Fibroblast of mammary gland (primary cell): ENCODE results near the gene LRRK1.

Experiments used
- DNase-seq: peaks from one replicate; pipeline ENCODE4 v3.0.0-alpha.2; 2010; ENCODE audit warnings: low read depth
- H3K4me3 ChIP-seq: 2 replicates; pipeline ENCODE4 v1.5.1; 2011; ENCODE audit warnings: low read depth, mild to moderate bottlenecking, low read length, moderate library complexity; ENCODE audit not compliant: control insufficient read depth
- TF ChIP-seq, protein P1 (sequence below): conservative IDR thresholded peaks from 2 replicates; pipeline ENCODE4 v1.5.1; 2011; ENCODE audit warnings: low read depth, low read length, inconsistent platforms; ENCODE audit not compliant: control insufficient read depth, insufficient read depth

Gene LRRK1

DNA sequence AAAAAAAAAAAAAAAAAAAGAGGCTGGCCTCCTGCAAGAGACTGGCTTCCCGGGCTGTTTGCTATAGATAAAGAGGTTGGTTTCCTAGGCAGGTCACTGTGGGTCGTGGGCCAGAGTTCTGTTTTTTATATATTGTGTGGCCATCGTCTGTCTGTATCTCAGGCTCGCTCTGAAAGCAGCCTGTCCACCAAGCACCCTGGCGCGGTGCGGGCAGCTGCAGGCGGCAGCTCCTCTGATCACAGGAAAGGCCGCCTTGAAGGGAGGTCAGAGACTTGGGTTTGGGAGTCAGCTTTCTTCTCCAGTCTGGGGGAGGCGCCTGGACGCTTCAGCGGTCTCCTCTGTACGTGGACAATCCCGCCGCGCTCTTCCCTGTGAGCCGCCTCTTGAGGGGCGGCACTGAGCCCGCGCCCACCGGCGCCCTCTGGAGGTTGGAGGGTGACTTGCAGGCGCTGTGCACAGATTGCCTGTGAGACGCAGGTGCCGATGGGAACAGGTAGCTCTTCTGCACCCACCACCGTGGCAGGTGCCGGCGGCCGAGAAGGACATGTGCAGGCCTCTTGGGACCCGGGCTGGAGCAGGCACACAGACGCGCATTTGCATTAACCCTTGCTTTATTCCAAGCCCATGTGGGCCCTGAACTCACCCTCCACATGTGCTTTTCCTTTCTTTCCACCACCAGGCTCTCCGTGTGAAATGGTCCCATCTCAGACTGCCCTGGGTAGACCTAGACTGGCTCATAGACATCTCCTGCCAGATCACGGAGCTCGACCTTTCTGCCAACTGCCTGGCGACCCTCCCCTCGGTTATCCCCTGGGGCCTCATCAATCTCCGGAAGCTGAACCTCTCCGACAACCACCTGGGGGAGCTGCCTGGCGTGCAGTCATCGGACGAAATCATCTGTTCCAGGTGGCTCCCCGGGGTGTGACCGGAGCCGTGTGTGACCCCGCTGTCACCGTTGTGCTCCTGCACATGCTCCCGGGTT lies 89.3 kb downstream of the LRRK1 start:
- TF ChIP-seq, protein P1, sequence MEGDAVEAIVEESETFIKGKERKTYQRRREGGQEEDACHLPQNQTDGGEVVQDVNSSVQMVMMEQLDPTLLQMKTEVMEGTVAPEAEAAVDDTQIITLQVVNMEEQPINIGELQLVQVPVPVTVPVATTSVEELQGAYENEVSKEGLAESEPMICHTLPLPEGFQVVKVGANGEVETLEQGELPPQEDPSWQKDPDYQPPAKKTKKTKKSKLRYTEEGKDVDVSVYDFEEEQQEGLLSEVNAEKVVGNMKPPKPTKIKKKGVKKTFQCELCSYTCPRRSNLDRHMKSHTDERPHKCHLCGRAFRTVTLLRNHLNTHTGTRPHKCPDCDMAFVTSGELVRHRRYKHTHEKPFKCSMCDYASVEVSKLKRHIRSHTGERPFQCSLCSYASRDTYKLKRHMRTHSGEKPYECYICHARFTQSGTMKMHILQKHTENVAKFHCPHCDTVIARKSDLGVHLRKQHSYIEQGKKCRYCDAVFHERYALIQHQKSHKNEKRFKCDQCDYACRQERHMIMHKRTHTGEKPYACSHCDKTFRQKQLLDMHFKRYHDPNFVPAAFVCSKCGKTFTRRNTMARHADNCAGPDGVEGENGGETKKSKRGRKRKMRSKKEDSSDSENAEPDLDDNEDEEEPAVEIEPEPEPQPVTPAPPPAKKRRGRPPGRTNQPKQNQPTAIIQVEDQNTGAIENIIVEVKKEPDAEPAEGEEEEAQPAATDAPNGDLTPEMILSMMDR, result peak; percentile 91
- peak; percentile 78 for DNase-seq
- peak overlapping the region; percentile 48 for H3K4me3 ChIP-seq

DNA sequence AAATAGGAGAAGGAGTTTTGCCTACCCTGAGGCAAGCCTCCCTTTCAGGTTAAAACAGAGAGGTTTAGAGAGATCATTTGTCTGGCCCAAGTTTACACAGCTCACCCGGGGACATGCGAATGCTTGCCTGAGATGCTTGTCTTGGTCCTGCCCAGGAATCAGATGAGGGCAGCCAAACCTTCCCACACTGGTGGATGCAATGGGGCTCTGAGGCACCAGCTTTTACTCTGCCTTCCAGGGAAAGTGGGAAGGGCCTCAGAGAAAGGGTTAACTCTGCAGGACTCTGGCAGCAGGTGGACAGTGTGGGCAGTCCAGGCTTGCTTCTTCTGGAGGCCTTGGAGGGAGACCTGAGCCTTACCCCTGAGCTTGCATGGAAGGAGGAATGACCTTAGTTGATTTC lies 90.0 kb downstream of the LRRK1 start:
- H3K4me3 ChIP-seq, result no peak overlapping the region
- TF ChIP-seq, protein P1, result no peak
- DNase-seq, result no peak

DNA sequence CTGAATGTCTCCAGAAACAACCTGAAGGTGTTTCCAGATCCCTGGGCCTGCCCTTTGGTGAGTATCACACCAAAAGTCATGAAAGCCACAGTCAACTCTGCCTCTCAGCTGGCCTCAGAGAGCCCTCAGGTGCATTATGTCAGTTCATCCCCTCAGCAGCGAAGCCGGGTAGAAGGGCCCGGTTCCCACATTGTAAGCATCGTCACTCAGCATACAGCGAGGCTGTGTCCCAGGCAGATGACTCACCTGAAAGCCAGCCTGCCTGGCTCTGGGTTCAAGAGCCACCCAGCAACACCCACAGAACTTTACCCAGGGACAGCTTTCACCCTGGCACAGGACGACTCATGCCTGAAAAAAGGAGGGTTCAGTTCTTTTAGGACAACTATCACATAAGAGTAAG lies 91.6 kb downstream of the LRRK1 start:
- TF ChIP-seq, protein P1, result no peak
- DNase-seq, result no peak
- no peak overlapping the region for H3K4me3 ChIP-seq

GRCh38 chr15:101012326-101013200 lies 93.4 kb downstream of the LRRK1 start:
- DNase-seq, result no peak
- TF ChIP-seq, protein P1, result no peak
- no peak overlapping the region for H3K4me3 ChIP-seq

DNA sequence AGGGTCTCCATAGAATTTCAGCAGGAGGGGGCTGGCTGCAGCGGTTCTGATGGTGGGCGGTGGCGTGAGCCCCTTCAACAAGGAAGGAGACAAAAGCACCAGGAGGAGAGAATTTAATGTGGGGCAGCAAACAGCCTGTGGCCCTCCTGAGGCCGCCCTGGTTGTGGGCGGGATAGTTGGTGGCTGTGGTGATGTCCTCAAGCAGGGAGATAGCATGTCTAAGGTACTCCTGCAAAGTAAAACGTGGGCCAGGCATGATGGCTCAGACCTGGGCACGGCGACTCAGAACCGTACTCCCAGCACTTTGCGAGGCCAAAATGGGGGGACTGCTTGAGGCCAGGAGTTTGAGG lies 94.0 kb downstream of the LRRK1 start:
- no peak for DNase-seq
- TF ChIP-seq, protein P1, result no peak

DNA sequence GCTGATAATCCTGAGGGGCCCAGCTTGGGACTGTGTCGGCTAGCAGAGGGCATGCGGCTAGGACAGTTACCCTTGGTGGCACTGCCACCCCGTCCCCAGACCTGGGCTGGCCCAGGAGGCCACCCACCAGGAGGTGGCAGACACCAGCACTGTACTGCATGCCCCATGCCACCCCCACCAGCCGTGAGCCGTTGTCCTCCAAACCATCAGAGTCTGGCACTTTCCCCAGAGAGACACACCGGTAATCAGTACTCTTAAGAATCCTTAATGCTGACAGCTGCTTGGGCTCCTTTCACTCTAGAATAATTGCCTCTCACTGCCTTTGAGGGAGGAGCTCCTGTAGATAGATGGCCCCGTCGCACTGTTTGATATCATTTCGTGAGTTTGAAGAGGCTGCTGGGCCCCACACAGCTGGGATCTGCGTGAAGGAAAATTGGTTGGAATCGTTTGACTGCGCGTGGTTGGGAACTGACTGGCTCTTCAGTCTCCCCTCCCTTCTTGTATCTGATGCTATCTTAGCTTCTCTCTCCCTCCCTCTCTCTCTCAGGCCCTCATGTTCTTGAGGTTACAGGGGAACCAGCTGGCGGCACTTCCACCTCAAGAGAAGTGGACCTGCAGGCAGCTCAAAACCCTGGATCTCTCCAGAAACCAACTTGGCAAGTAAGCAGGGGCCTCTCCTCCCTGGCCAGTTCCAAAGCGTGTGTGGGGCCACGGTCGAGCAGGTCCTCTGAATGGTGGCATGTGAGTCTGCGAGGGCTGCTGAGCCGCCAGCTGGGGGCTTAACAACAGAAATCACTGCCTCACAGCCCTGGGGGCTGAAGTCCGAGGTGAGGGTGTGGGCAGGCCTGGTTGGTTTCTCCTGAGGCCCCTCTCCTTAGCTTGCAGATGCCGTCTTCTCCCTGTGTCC lies 94.9 kb downstream of the LRRK1 start:
- H3K4me3 ChIP-seq, result no peak overlapping the region
- no peak for DNase-seq
- TF ChIP-seq, protein P1, result no peak

More for the DNA sequence above, 94.0 kb downstream of the LRRK1 start:
- H3K4me3 ChIP-seq, result no peak overlapping the region
